Activated naive CD4-positive, alpha-beta T cell treated with anti-CD3 and anti-CD28 coated beads for 36 hours (primary cell): ENCODE data around the gene CHRNE. TPM values are rescaled to one million over a fixed set of nuclear protein-coding genes. Genes with fewer than 3 reads are reported as not detected.
A peak's percentile ranks its signal among the peaks of the same experiment; 100 is the strongest.

ENCODE experiments used
- CTCF ChIA-PET: fragments of 350-600 bp; sonication (Branson Sonifier 250); formaldehyde crosslinking; loops from one replicate; lab custom pipeline; 2021; ENCODE audit warnings: antibody characterized with exemption; lab: Charles Lee
- DNase-seq: peaks from one replicate; pipeline ENCODE4 v3.0.0-alpha.2; 2020
- H3K27ac Mint-ChIP-seq: one replicate; pipeline ENCODE4 v1.8.0; 2021; ENCODE audit warnings: mild to moderate bottlenecking, mixed read lengths
- H3K27me3 Mint-ChIP-seq: one replicate; pipeline ENCODE4 v1.8.0; 2021; ENCODE audit warnings: low read depth, mixed read lengths
- H3K36me3 Mint-ChIP-seq: one replicate; pipeline ENCODE4 v1.8.0; 2021; ENCODE audit warnings: low read depth, mixed read lengths
- H3K4me1 Mint-ChIP-seq: one replicate; pipeline ENCODE4 v1.8.0; 2021; ENCODE audit warnings: low read depth, mixed read lengths
- H3K4me3 Mint-ChIP-seq: one replicate; pipeline ENCODE4 v1.8.0; 2021; ENCODE audit warnings: mild to moderate bottlenecking, moderate library complexity, mixed read lengths
- H3K9me3 Mint-ChIP-seq: one replicate; pipeline ENCODE4 v1.8.0; 2021; ENCODE audit warnings: mixed read lengths
- intact Hi-C: fragments of 100-400 bp; cut with micrococcal nuclease; formaldehyde crosslinking; loops from one replicate; pipeline ENCODE4 v1.15.1; 2023
- total RNA-seq, 2 experiments: library from RNA; stranded (reverse); gene quantifications; one replicate each; pipeline ENCODE4 v1.2.3, GENCODE V29; 2021

CHRNE gene
- total RNA-seq, 2 experiments from 2014 or later = 0.22 to 0.38 TPM

DNA sequence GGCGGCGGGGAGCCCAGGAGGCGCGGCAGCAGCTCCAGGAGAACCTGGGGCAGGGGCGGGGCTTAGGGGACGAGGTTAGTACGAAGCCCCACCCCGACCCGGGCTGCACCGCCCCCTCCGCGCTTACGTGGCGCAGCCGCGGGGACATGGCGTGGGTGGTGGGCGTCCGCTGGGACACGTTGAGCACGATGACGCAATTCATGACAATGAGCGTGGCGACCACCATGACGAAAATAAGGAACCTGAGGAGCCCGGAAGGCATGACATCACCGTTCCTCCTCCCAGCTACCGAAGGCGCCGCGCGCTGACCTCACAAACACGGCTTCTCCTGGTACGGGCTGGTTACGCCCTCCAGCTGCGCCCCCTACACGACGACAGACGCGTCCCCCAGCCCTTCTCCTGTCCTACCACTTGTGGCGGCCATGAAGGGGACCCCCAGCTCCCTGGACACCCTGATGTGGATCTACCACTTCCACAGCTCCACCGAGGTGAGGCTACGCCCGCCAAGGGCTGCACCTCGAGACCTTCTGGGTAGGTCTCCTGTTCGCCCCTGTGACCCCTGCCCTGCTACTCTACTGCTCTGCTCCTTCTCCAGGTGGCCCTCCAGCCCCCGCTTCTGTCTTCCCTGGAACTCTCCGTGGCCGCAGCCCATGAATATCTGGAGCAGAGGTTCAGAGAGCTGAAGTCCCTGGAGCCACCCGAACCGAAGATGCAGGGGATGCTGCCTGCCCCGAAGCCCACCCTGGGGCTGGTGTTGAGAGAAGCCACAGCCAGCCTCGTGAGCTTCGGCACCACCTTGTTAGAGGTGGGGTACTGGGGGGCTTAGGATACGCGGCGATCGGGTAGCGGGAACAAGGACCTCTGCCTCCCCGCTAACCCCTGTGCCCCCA lies 3.3 kb downstream of the CHRNE start, which contains the start of gene C17orf107:
Gene C17orf107, plus strand, starts transcription at position 196 of the 890 bp plus-strand sequence. Its CDS starts 227 bp downstream, at position 423.
- intact Hi-C loops = loop anchor here (1.0 to 5.0 kb wide), 4 partner anchors 41 to 332 kb away; partner anchors contain the start of genes ARRB2, MED11, RNF167 and SLC25A11
- H3K4me1 Mint-ChIP-seq = peaks cover 32% of the 10 kb centered on the region
- H3K9me3 Mint-ChIP-seq = no peaks in the 10 kb centered on the region
- peak within 1 kb of the TSS; percentile 88 for H3K4me3 Mint-ChIP-seq
- no peaks in the 10 kb centered on the region for H3K27me3 Mint-ChIP-seq
- H3K27ac Mint-ChIP-seq = peak within 1 kb of the TSS; percentile 70
- CTCF ChIA-PET = interaction anchor here (0.6 to 1.7 kb wide), 14 partner anchors 10 to 826 kb away, joined by 3 to 7 read pairs (median 4); partner anchors contain the start of genes GLTPD2, RNF167 and SLC25A11
- peak; percentile 95 for DNase-seq
- H3K36me3 Mint-ChIP-seq = peaks cover 8% of the 10 kb centered on the region

DNA sequence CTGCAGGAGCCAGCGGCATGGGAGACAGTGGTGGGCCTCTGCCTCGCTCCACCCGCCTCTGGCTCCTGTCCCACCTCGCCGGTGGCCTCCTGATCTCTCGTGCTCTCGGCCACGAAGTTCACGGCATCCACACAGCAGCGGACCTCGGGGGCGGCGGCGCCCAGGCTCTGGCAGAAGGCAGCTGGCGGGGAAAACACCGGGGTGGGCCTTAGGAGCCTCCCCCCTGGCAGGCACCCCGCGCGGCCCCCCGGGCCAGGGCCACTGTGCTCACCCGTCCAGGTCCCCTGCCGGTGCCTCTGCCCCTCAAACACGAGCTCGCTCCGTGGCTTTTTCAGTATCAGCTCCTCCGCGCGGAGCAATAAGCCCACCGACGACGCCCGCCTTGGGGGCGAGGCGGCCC lies 4.0 kb downstream of the CHRNE start:
- CTCF ChIA-PET = interaction anchor here (0.6 to 1.2 kb wide), 8 partner anchors 10 to 825 kb away, joined by 3 to 7 read pairs (median 4); partner anchors contain the start of genes GLTPD2, RNF167 and SLC25A11
- peaks cover 8% of the 10 kb centered on the region for H3K36me3 Mint-ChIP-seq
- H3K27me3 Mint-ChIP-seq = no peaks in the 10 kb centered on the region
- peaks cover 32% of the 10 kb centered on the region for H3K4me1 Mint-ChIP-seq
- intact Hi-C loops = loop anchor here (1.0 to 2.0 kb wide), 3 partner anchors 42 to 189 kb away; partner anchors contain the start of genes ARRB2, MED11, RNF167 and SLC25A11
- H3K27ac Mint-ChIP-seq = no peak overlapping the region
- DNase-seq = no peak
- H3K4me3 Mint-ChIP-seq = peak overlapping the region; percentile 88
- H3K9me3 Mint-ChIP-seq = no peaks in the 10 kb centered on the region

DNA sequence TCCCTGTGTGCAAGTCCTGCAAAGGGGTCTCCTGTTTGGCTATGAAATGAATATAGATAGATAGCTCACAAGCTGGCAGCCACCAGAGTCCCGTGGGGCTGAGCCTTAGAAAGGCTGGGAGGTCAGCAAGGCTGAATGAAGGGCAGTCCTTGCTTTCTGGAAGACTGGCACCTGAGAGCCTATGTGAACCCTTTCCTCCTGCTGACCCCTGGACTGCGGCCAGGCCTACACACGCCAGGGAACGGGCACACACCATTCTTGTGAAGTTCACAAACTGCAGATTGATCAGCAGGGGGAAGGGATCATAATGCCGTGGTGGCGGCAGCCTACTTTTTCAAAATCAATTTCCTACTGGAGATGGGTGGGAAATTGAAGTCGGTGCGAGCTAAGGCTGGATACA lies 4.5 kb downstream of the CHRNE start:
- peaks cover 28% of the 10 kb centered on the region for H3K4me1 Mint-ChIP-seq
- H3K4me3 Mint-ChIP-seq = peak overlapping the region; percentile 57
- H3K27me3 Mint-ChIP-seq = no peaks in the 10 kb centered on the region
- peaks cover 8% of the 10 kb centered on the region for H3K36me3 Mint-ChIP-seq
- CTCF ChIA-PET = interaction anchor here (0.8 to 1.1 kb wide), 2 partner anchors 108 to 110 kb away, joined by 3 to 4 read pairs; partner anchors contain the start of gene GLTPD2
- DNase-seq = no peak
- intact Hi-C loops = loop anchor here (2.0 kb wide), 2 partner anchors 42 to 168 kb away; partner anchors contain the start of genes MED11, RNF167 and SLC25A11
- no peak overlapping the region for H3K27ac Mint-ChIP-seq
- H3K9me3 Mint-ChIP-seq = no peaks in the 10 kb centered on the region

DNA sequence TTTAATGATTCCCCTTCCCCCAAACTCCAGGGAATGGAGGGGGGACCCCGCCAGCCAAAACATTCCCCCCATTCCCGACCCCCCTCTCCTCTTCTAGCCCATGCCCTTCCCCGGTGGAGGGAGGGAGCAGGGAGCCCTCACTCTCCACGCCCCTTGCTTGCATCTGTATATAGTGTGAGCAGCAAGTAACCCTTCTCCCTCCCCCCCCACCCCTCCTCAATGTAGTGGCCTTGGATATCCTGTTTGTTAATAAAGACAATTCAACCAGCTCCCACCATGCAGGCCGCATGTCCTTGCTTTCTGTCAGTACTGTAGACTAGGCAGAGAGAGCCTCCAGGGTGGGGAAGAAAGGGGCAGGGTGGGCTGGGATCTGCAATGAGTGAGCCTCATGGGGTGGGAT lies 5.1 kb downstream of the CHRNE start:
- CTCF ChIA-PET = no interaction called here
- H3K4me3 Mint-ChIP-seq = no peak overlapping the region
- no peaks in the 10 kb centered on the region for H3K27me3 Mint-ChIP-seq
- no peaks in the 10 kb centered on the region for H3K9me3 Mint-ChIP-seq
- intact Hi-C loops = loop anchor here (2.0 kb wide), 2 partner anchors 43 to 167 kb away; partner anchors contain the start of genes MED11, RNF167 and SLC25A11
- no peak for DNase-seq
- peaks cover 8% of the 10 kb centered on the region for H3K36me3 Mint-ChIP-seq
- H3K27ac Mint-ChIP-seq = no peak overlapping the region
- H3K4me1 Mint-ChIP-seq = peaks cover 23% of the 10 kb centered on the region

DNA sequence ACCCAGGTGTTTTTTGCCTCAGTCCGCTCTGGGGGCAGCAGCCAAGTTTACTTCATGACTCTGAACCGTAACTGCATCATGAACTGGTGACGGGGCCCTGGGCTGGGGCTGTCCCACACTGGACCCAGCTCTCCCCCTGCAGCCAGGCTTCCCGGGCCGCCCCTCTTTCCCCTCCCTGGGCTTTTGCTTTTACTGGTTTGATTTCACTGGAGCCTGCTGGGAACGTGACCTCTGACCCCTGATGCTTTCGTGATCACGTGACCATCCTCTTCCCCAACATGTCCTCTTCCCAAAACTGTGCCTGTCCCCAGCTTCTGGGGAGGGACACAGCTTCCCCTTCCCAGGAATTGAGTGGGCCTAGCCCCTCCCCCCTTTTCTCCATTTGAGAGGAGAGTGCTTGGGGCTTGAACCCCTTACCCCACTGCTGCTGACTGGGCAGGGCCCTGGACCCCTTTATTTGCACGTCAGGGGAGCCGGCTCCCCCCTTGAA lies 5.7 kb downstream of the CHRNE start:
- no peaks in the 10 kb centered on the region for H3K9me3 Mint-ChIP-seq
- DNase-seq = no peak
- intact Hi-C loops = no loop called here
- H3K4me3 Mint-ChIP-seq = no peak overlapping the region
- CTCF ChIA-PET = interaction anchor here (0.6 to 1.1 kb wide), 2 partner anchors 9 to 161 kb away, joined by 3 to 6 read pairs; no protein-coding TSS in a partner anchor
- peaks cover 8% of the 10 kb centered on the region for H3K36me3 Mint-ChIP-seq
- no peaks in the 10 kb centered on the region for H3K27me3 Mint-ChIP-seq
- H3K4me1 Mint-ChIP-seq = peaks cover 17% of the 10 kb centered on the region
- no peak overlapping the region for H3K27ac Mint-ChIP-seq

DNA sequence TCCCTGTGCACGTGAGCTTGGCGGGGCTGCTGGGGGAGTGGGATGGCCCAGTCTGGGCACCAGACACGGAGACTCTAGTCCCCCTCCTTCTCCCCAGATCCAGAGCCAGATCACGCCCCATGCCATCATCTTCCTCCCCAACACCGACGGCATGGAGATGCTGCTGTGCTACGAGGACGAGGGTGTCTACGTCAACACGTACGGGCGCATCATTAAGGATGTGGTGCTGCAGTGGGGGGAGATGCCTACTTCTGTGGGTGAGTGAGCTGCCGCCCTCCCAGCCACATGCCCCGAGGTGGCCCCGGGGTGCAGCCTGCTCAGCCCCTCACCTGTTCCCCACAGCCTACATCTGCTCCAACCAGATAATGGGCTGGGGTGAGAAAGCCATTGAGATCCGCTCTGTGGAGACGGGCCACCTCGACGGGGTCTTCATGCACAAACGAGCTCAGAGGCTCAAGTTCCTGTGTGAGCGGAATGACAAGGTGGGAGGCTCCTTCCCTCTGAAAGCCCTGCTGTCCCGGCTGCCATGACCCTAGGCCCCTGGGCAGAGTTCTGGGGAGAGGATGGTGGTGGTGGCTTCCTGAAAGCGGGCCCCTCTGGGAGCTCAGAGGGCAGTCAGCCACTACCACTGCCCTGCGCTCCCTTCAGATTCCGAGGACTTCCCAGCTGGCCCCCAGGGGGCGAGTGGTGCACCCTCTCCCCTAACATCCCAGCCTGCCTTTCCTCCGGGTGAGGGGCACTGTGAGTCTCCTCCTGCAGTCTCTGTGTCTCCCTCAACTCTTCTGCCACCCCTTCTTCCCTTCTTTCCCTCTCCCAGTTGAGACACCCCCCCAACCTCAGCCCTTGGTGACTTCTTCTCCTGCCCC lies 6.3 kb downstream of the CHRNE start:
- H3K36me3 Mint-ChIP-seq = peaks cover 8% of the 10 kb centered on the region
- no peak overlapping the region for H3K4me3 Mint-ChIP-seq
- no peaks in the 10 kb centered on the region for H3K27me3 Mint-ChIP-seq
- no peaks in the 10 kb centered on the region for H3K9me3 Mint-ChIP-seq
- no peak overlapping the region for H3K27ac Mint-ChIP-seq
- intact Hi-C loops = no loop called here
- CTCF ChIA-PET = interaction anchor here (0.6 to 1.1 kb wide), 2 partner anchors 8 to 160 kb away, joined by 3 to 6 read pairs; no protein-coding TSS in a partner anchor
- H3K4me1 Mint-ChIP-seq = peaks cover 15% of the 10 kb centered on the region
- DNase-seq = no peak

DNA sequence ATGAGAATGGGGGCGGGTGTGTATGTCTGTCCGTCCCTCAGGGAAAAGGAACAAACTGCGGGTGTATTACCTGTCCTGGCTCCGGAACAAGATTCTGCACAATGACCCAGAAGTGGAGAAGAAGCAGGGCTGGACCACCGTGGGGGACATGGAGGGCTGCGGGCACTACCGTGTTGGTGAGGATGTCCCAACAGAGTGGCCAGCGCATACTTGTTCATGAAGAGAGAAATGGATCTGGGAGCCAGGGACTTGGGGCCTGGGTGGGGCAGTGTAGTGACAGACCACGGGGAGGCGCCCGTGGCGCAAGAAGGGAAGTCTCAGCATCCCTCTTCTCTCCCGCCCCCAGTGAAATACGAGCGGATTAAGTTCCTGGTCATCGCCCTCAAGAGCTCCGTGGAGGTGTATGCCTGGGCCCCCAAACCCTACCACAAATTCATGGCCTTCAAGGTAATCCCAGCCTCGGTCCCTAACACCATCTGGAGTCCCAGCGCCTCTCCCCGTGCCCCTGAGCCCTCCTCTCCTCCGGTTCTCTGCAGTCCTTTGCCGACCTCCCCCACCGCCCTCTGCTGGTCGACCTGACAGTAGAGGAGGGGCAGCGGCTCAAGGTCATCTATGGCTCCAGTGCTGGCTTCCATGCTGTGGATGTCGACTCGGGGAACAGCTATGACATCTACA lies 7.1 kb downstream of the CHRNE start:
- H3K4me3 Mint-ChIP-seq = no peak overlapping the region
- H3K27me3 Mint-ChIP-seq = no peaks in the 10 kb centered on the region
- DNase-seq = no peak
- peaks cover 13% of the 10 kb centered on the region for H3K4me1 Mint-ChIP-seq
- no peaks in the 10 kb centered on the region for H3K9me3 Mint-ChIP-seq
- no peak overlapping the region for H3K27ac Mint-ChIP-seq
- CTCF ChIA-PET = no interaction called here
- intact Hi-C loops = no loop called here
- H3K36me3 Mint-ChIP-seq = peaks cover 8% of the 10 kb centered on the region

DNA sequence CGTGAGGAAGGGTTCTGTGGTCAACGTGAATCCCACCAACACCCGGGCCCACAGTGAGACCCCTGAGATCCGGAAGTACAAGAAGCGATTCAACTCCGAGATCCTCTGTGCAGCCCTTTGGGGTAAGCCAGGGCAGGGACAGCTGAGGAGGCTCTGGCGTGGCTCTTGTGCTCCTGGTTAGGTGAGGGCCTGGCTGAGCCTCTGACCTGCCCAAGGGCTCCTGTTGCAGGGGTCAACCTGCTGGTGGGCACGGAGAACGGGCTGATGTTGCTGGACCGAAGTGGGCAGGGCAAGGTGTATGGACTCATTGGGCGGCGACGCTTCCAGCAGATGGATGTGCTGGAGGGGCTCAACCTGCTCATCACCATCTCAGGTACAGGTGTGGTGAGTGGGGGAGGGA lies 7.8 kb downstream of the CHRNE start:
- intact Hi-C loops = no loop called here
- DNase-seq = no peak
- peaks cover 11% of the 10 kb centered on the region for H3K4me1 Mint-ChIP-seq
- peaks cover 9% of the 10 kb centered on the region for H3K36me3 Mint-ChIP-seq
- no peaks in the 10 kb centered on the region for H3K9me3 Mint-ChIP-seq
- no peaks in the 10 kb centered on the region for H3K27me3 Mint-ChIP-seq
- no peak overlapping the region for H3K4me3 Mint-ChIP-seq
- CTCF ChIA-PET = no interaction called here
- H3K27ac Mint-ChIP-seq = no peak overlapping the region

DNA sequence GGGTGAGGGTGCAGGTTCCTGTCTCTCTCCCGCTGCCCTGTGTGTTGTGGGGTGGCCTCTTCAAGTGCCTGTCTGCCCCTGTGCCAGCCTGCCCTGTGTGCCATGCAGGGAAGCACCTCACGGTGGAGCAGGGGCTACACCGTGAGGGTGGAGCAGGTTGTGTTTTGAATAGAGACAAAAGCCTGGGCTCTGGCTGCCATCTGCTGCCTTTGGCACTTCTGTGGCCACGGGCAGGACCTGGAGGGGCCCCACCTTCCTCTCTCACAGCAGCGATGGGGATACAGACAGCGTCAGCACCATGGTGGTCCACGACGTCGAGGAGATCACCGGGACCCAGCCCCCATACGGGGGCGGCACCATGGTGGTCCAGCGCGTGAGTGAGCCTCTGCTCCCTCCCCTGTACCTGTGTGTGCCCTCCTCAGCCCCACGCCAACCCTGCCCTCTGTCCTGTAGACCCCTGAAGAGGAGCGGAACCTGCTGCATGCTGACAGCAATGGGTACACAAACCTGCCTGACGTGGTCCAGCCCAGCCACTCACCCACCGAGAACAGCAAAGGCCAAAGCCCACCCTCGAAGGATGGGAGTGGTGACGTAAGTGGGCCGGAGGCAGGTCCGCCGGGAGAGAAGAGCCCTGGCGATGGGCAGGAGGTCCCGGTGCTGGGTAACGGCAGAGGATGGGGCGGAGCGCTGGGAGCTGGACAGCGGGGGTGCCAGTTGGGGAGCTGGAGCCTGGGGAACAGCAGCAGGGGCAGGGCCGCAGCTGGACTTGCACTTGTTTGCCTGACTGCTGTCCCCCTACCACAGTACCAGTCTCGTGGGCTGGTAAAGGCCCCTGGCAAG lies 9.0 kb downstream of the CHRNE start:
- Mint-ChIP-seq H3K4me3 (no peak overlapping the region), H3K9me3 (no peaks in the 10 kb centered on the region), H3K27me3 (no peaks in the 10 kb centered on the region), H3K27ac (no peak overlapping the region), H3K4me1 (peaks cover 6% of the 10 kb centered on the region), H3K36me3 (peaks cover 11% of the 10 kb centered on the region)
- intact Hi-C loops = no loop called here
- no peak for DNase-seq
- CTCF ChIA-PET = no interaction called here

DNA sequence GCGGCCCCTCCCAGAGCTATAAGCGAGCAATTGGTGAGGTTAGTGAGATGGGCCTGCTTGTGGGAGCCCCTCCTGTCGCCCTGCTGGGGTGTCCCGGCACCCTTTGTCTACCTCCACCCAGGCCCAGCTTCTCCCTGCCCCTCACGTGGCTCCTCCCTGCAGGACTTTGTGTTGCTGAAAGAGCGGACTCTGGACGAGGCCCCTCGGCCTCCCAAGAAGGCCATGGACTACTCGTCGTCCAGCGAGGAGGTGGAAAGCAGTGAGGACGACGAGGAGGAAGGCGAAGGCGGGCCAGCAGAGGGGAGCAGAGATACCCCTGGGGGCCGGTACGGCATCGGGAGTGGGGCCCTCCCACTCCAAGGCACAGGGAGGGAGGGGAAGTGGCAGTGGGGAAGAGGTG lies 9.6 kb downstream of the CHRNE start:
- Mint-ChIP-seq H3K27me3 (no peaks in the 10 kb centered on the region), H3K4me1 (no peaks in the 10 kb centered on the region), H3K36me3 (peaks cover 11% of the 10 kb centered on the region), H3K4me3 (no peak overlapping the region), H3K27ac (no peak overlapping the region), H3K9me3 (no peaks in the 10 kb centered on the region)
- intact Hi-C loops = no loop called here
- CTCF ChIA-PET = no interaction called here
- no peak for DNase-seq
